Subcutaneous adipose tissue (tissue), 4 donors: ENCODE measurements around the gene PDLIM3. TPM values are rescaled to one million over a fixed set of nuclear protein-coding genes. Genes with fewer than 3 reads are reported as not detected.

Experiments used
- CTCF ChIP-seq: fragments of 450-650 bp; IDR thresholded peaks from one replicate; pipeline ENCODE4 v1.5.1; 2016; ENCODE audit warnings: low read depth, mild to moderate bottlenecking, control low read depth, antibody characterized with exemption, moderate library complexity
- total RNA-seq, 4 donors: library from RNA; depleted of rRNA; stranded (reverse); fragments of >200 nt; gene quantifications; one replicate each; pipeline ENCODE4 v1.1.0, GENCODE V29; 2016

The PDLIM3 gene
- total RNA-seq, 4 donors from 2014 or later, result 8.3 to 33.7 (median 13.4) TPM

GRCh38 chr4:185502386-185502785 lies 32.9 kb downstream of the PDLIM3 start:
- TF ChIP-seq CTCF, result no peak

GRCh38 chr4:185500576-185500975 lies 34.7 kb downstream of the PDLIM3 start:
- TF ChIP-seq CTCF, result no peak

GRCh38 chr4:185500035-185500434 lies 35.3 kb downstream of the PDLIM3 start:
- TF ChIP-seq CTCF, result no peak

- TF ChIP-seq CTCF, result no peak
Measured at GRCh38 chr4:185488650-185489049, 46.7 kb downstream of the PDLIM3 start.

GRCh38 chr4:185481401-185481800 lies 53.9 kb downstream of the PDLIM3 start:
- no peak for TF ChIP-seq CTCF

GRCh38 chr4:185480016-185480732 lies 55.1 kb downstream of the PDLIM3 start:
- no peak for TF ChIP-seq CTCF

GRCh38 chr4:185479507-185479971 lies 55.8 kb downstream of the PDLIM3 start:
- no peak for TF ChIP-seq CTCF
